Immature natural killer cell (primary cell): ENCODE measurements around the gene PLEKHJ1. TPM values are rescaled to one million over a fixed set of nuclear protein-coding genes. Genes with fewer than 3 reads are reported as not detected.
A peak's percentile ranks its signal among the peaks of the same experiment; 100 is the strongest.

ENCODE experiments used
- DNase-seq, 3 donors: peaks; one replicate each; pipeline ENCODE4 v3.0.0; 2022; ENCODE audit warnings: mixed read lengths in 1 of 3
- H3K27ac Mint-ChIP-seq, 6 donors: one replicate each; pipeline ENCODE4 v1.8.0; 2020; ENCODE audit warnings: mixed read lengths in 6 of 6, mild to moderate bottlenecking in 5 of 6, inconsistent platforms in 4 of 6, moderate library complexity in 3 of 6
- H3K27me3 Mint-ChIP-seq, 3 donors: one replicate each; pipeline ENCODE4 v1.8.0; 2020 to 2021; ENCODE audit warnings: low read depth in 3 of 3, mild to moderate bottlenecking in 3 of 3, mixed read lengths in 3 of 3, moderate library complexity in 3 of 3, inconsistent platforms in 1 of 3
- H3K36me3 Mint-ChIP-seq, 3 donors: one replicate each; pipeline ENCODE4 v1.8.0; 2020; ENCODE audit warnings: mixed read lengths in 3 of 3, inconsistent platforms in 2 of 3, mild to moderate bottlenecking in 2 of 3
- H3K4me1 Mint-ChIP-seq, 2 donors: one replicate each; pipeline ENCODE4 v1.8.0; 2020; ENCODE audit warnings: inconsistent platforms in 2 of 2, mild to moderate bottlenecking in 2 of 2, mixed read lengths in 2 of 2, moderate library complexity in 1 of 2
- H3K4me3 Mint-ChIP-seq, 5 donors: one replicate each; pipeline ENCODE4 v1.8.0; 2020; ENCODE audit warnings: mild to moderate bottlenecking in 5 of 5, mixed read lengths in 5 of 5, inconsistent platforms in 3 of 5, moderate library complexity in 3 of 5
- H3K9me3 Mint-ChIP-seq, 6 donors: one replicate each; pipeline ENCODE4 v1.8.0; 2020; ENCODE audit warnings: mild to moderate bottlenecking in 6 of 6, mixed read lengths in 6 of 6, inconsistent platforms in 4 of 6, moderate library complexity in 3 of 6
- polyA plus RNA-seq, 3 donors: library from polyadenylated mRNA; unstranded; fragments of 300-500 nt; fragmentation: Illumina TruSeq; gene quantifications; one replicate each; pipeline ENCODE4 v1.2.3, GENCODE V29; 2021

PLEKHJ1 gene
- polyA plus RNA-seq, 3 donors from 2014 or later: 115 to 148 (median 117) TPM

DNA sequence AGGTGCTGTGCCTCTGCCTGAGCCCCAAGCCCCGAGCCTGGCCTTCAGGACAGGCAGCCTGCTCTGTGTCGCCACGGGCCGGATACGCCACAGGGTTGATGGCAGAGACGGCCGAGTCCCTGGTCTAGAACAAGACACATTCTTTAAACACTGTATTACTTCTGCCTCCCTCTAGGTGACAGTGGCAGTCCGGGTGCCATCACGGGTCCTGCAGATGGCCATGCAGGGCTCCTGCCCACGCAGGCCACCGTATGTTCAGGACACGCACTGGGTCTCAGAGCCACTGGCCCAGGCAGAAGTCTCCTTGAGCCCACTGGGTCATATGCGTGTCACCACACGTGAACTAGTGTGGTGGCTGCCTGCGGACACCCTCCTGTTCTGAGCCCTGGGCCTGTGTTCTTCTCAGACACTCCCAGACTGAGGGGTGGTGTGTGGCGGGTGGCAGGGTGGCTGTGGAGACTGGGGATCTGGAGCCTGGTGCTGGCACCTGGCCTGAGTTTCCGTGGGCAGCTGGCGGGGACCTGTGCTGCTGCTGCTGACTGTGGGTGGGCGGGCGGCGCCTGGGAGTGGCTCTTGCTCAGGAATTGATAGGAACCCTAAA lies 4.4 kb downstream of the PLEKHJ1 start:
- H3K27me3 Mint-ChIP-seq: peaks cover 6 to 11% (median 7%) of the 10 kb centered on the region in 3 donors

DNA sequence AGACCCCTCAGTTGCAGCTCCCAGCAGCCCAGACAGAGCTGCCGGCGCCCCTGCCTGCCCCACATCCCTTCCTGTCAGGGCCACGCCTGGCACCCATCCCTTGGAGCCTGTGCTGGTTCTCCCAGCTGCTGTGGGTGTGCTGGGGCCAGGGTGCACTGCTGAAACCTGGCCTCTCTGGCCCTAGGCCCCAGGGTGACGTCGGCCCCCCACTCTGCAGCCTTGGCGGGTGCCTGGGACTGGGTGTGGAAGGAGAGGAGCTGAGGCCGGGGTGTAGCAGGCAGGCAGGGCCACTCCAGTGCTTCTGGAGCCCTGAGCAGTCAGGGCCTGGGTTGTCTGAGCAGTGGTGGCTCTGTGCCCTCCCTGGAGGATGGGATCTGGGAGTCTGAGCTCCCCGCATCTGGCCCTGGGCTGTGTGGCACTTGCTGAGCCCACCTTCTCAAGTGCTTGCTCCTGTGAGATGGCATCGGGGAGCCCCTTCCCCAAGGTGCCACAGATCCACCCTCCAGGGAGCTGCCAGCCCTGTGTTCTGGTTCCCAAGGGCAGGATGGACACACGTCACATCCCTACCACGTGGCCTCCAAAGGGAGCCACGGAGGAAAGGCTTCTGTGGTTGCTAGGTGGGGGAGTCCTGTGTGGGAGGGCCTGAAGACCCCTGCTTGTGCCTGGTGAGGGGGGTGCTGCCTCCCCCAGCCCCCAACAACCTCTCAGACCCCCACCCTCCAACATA lies 5.2 kb downstream of the PLEKHJ1 start:
- no peak overlapping the region for H3K27ac Mint-ChIP-seq

More for the DNA sequence above, 4.4 kb downstream of the PLEKHJ1 start:
- H3K36me3 Mint-ChIP-seq: no peaks in the 10 kb centered on the region
- DNase-seq: no peak
- no peak overlapping the region for H3K4me3 Mint-ChIP-seq
- peaks cover 17 to 26% of the 10 kb centered on the region in 2 donors for H3K4me1 Mint-ChIP-seq
- peaks cover 0 to 2% (median 0%) of the 10 kb centered on the region in 6 donors for H3K9me3 Mint-ChIP-seq
- peak overlapping the region in 1 of 6 donors; percentile 20 for H3K27ac Mint-ChIP-seq

GRCh38 chr19:2230033-2230531 lies 6.0 kb downstream of the PLEKHJ1 start:
- Mint-ChIP-seq H3K36me3 (no peaks in the 10 kb centered on the region), H3K9me3 (no peaks in the 10 kb centered on the region), H3K4me3 (peak overlapping the region in 1 of 5 donors; percentile 3), H3K27me3 (peaks cover 0 to 5% (median 0%) of the 10 kb centered on the region in 3 donors), H3K4me1 (peaks cover 10 to 17% of the 10 kb centered on the region in 2 donors), H3K27ac (no peak overlapping the region)
- DNase-seq: no peak

More for the DNA sequence above, 5.2 kb downstream of the PLEKHJ1 start:
- DNase-seq: no peak
- Mint-ChIP-seq H3K36me3 (no peaks in the 10 kb centered on the region), H3K27me3 (peaks cover 0 to 5% (median 2%) of the 10 kb centered on the region in 3 donors), H3K4me3 (no peak overlapping the region), H3K9me3 (no peaks in the 10 kb centered on the region), H3K4me1 (peaks cover 13 to 21% of the 10 kb centered on the region in 2 donors)

- no peak overlapping the region for H3K4me3 Mint-ChIP-seq
Observed at GRCh38 chr19:2229103-2230032, 6.8 kb downstream of the PLEKHJ1 start.

DNA sequence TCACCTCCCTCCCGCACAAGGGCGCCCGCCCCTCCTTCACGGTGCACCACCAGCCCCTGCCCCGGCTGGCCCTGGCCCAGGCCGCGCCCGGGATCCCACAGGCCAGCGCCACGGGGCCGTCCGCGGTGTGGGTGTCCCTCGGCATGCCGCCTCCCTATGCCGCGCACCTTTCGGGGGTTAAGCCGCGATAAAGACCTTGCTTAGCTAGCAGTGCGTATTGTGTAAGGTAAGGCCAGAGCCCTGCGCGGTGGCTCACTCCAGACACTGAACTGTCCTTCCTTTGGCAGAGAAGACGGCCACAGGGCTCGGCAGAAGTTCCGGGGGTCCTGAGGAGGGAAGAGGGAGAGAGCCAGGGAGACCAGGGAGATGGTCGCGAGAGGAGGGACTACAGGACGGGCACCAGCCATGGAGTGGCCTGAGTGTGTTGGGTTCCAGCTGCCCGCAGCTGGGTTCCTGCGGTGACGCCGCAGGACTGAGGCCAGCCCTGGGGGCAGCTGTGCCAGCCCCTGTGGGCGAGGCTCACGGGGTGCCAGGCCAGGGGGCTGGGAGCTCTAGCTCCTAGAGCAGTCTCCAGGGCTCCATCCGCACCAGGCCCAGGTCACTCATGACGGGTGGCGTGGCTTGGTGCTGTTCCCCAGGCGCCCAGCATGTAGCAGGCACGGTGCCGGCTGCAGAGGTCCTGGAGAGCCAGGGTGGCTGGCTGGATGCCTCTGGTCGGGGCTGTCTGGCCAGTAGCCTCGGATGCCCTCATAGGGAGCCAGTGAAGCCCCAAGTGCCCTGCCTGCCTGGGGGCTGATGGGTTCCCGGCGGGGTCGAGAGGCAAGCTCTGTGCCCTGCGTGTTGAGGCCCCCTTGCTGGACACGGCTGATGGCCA lies 7.7 kb downstream of the PLEKHJ1 start:
- no peak overlapping the region for H3K27ac Mint-ChIP-seq
- no peak overlapping the region for H3K4me3 Mint-ChIP-seq
- H3K36me3 Mint-ChIP-seq: peaks cover 0 to 6% (median 5%) of the 10 kb centered on the region in 3 donors
- peaks cover 0 to 12% (median 3%) of the 10 kb centered on the region in 3 donors for H3K27me3 Mint-ChIP-seq
- peaks cover 7 to 15% of the 10 kb centered on the region in 2 donors for H3K4me1 Mint-ChIP-seq
- no peak for DNase-seq
- H3K9me3 Mint-ChIP-seq: no peaks in the 10 kb centered on the region

More at GRCh38 chr19:2229103-2230032, 6.8 kb downstream of the PLEKHJ1 start:
- H3K36me3 Mint-ChIP-seq: peaks cover 0 to 5% (median 0%) of the 10 kb centered on the region in 3 donors
- peaks cover 0 to 9% (median 3%) of the 10 kb centered on the region in 3 donors for H3K27me3 Mint-ChIP-seq
- peaks cover 6 to 14% of the 10 kb centered on the region in 2 donors for H3K4me1 Mint-ChIP-seq
- no peaks in the 10 kb centered on the region for H3K9me3 Mint-ChIP-seq
- DNase-seq: no peak
- no peak overlapping the region for H3K27ac Mint-ChIP-seq

DNA sequence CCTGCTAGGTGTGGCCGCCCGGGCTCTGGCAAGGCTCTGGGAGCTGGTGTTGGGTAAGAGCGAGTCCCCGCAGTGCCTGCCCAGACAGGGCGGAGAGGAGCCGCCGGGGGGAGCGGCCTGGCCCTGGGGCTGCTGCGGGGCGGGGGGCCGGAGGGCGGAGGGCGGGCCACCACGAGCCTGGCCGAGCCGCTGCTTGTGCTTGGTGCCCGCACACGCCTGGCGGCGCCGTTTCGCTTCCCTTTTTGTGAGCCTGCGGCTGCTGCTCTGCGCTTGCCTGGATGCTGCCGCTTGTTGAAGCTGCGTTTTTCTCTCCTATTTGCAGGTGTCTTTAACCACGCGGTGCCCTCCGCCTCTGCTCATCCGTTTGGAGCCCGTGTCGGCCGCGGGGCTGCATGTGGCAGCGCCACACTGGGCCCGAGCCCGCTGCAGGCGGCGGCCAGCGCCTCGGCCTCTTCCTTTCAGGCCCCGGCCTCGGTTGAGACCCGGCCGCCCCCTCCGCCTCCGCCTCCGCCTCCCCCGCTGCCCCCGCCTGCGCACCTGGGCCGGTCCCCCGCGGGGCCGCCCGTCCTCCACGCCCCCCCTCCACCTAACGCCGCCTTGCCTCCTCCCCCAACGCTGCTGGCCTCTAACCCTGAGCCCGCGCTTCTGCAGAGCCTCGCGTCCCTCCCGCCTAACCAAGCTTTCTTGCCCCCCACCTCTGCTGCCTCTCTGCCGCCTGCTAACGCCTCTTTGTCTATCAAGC lies 8.5 kb downstream of the PLEKHJ1 start:
- no peak for DNase-seq
- peaks cover 0 to 12% (median 3%) of the 10 kb centered on the region in 3 donors for H3K27me3 Mint-ChIP-seq

DNA sequence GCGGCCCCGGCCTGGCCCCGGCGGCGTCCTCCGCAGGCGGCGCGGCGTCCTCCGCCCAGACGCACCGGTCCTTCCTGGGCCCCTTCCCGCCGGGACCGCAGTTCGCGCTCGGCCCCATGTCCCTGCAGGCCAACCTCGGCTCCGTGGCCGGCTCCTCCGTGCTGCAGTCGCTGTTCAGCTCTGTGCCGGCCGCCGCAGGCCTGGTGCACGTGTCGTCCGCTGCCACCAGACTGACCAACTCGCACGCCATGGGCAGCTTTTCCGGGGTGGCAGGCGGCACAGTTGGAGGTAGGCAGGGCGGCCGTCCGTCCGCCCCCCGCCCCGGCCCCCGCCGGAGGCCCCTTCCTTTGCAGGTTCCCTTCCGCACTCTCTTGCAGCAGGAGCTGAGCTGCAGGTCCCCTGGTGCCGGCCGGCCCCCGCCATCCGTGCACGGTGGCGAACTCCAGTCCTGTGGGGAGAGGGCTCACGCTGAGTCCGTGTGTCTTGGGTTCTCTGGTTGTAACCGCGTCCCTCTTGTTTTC lies 9.2 kb downstream of the PLEKHJ1 start:
- DNase-seq: no peak
- H3K36me3 Mint-ChIP-seq: peaks cover 0 to 6% (median 5%) of the 10 kb centered on the region in 3 donors
- no peak overlapping the region for H3K4me3 Mint-ChIP-seq
- peaks cover 7 to 10% of the 10 kb centered on the region in 2 donors for H3K4me1 Mint-ChIP-seq
- H3K27ac Mint-ChIP-seq: no peak overlapping the region
- H3K9me3 Mint-ChIP-seq: no peaks in the 10 kb centered on the region
- H3K27me3 Mint-ChIP-seq: peaks cover 0 to 12% (median 3%) of the 10 kb centered on the region in 3 donors

More for the DNA sequence above, 8.5 kb downstream of the PLEKHJ1 start:
- Mint-ChIP-seq H3K36me3 (peaks cover 0 to 6% (median 5%) of the 10 kb centered on the region in 3 donors), H3K9me3 (no peaks in the 10 kb centered on the region), H3K4me1 (peaks cover 7 to 12% of the 10 kb centered on the region in 2 donors), H3K4me3 (no peak overlapping the region), H3K27ac (no peak overlapping the region)

DNA sequence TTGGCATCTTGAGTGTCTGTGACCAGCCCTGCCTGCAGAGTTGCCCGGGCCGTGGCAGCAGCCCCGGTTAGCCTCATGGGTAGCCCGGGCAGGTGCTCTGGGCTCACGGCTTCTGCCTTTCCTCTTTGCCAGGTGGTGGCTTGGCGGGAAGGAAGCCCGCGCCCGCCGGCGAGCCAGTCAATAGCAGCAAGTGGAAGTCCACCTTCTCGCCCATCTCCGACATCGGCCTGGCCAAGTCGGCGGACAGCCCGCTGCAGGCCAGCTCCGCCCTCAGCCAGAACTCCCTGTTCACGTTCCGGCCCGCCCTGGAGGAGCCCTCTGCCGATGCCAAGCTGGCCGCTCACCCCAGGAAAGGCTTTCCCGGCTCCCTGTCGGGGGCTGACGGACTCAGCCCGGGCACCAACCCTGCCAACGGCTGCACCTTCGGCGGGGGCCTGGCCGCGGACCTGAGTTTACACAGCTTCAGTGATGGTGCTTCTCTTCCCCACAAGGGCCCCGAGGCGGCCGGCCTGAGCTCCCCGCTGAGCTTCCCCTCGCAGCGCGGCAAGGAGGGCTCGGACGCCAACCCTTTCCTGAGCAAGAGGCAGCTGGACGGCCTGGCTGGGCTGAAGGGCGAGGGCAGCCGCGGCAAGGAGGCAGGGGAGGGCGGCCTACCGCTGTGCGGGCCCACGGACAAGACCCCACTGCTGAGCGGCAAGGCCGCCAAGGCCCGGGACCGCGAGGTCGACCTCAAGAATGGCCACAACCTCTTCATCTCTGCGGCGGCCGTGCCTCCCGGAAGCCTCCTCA lies 9.9 kb downstream of the PLEKHJ1 start:
- DNase-seq: no peak
- Mint-ChIP-seq H3K27me3 (peaks cover 0 to 12% (median 3%) of the 10 kb centered on the region in 3 donors), H3K36me3 (peaks cover 0 to 6% (median 5%) of the 10 kb centered on the region in 3 donors), H3K4me1 (peaks cover 7 to 10% of the 10 kb centered on the region in 2 donors), H3K9me3 (no peaks in the 10 kb centered on the region), H3K4me3 (no peak overlapping the region), H3K27ac (peak overlapping the region in 1 of 6 donors; percentile 48)

GRCh38 chr19:2225415-2226050 lies 10.6 kb downstream of the PLEKHJ1 start:
- no peak for DNase-seq
- peaks cover 7 to 10% of the 10 kb centered on the region in 2 donors for H3K4me1 Mint-ChIP-seq
- peaks cover 0 to 6% (median 5%) of the 10 kb centered on the region in 3 donors for H3K36me3 Mint-ChIP-seq
- no peak overlapping the region for H3K4me3 Mint-ChIP-seq
- peaks cover 0 to 12% (median 5%) of the 10 kb centered on the region in 3 donors for H3K27me3 Mint-ChIP-seq
- peak overlapping the region in 2 of 6 donors; percentile 48 to 74 for H3K27ac Mint-ChIP-seq
- no peaks in the 10 kb centered on the region for H3K9me3 Mint-ChIP-seq

GRCh38 chr19:2224754-2225349 lies 11.3 kb downstream of the PLEKHJ1 start:
- H3K9me3 Mint-ChIP-seq: no peaks in the 10 kb centered on the region
- H3K4me1 Mint-ChIP-seq: peaks cover 7 to 8% of the 10 kb centered on the region in 2 donors
- H3K4me3 Mint-ChIP-seq: no peak overlapping the region
- peaks cover 0 to 6% (median 5%) of the 10 kb centered on the region in 3 donors for H3K36me3 Mint-ChIP-seq
- DNase-seq: no peak
- peak overlapping the region in 3 of 6 donors; percentile 20 to 81 (median 70) for H3K27ac Mint-ChIP-seq
- H3K27me3 Mint-ChIP-seq: peaks cover 0 to 10% (median 5%) of the 10 kb centered on the region in 3 donors
